Measurements from ENCODE around the gene REPS2. TPM values are rescaled to one million over a fixed set of nuclear protein-coding genes. Genes with fewer than 3 reads are reported as not detected.

The REPS2 gene
- total and polyA plus RNA-seq, 7 experiments from 2014 or later: 0.21 to 6.2 (median 1.9) TPM; not detected in 2

DNA sequence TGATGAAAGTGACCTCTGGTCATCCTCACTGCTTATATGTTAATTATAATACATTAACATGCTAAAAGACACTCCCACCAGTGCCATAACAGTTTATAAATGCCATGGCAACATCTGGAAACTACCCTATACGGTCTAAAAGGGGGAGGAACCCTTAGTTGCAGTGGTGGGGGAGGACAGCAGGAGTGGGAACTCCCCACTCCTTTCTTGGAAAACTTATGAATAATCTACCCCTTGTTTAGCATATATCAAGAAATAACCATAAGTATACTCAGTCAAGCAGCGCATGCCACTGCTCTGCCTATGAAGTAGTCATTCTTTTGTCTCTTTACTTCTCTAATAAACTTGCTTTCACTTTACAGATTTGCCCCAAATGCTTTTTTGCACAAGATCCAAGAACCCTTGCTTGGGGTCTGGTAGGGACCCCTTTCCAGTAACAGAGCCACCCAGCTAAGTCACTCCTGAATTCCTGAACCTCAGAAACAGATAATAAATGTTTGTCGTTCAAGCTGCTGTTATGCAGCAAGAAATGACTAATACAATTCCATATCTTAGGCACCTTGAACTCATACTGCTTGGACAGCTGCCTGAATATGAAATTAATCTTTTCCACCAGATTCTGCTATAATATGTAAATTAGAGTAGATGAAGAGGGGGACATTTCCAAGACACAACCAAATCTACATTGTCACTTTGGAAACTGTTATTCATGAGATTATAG lies 14.4 kb upstream of the REPS2 start:
- Histone ChIP-seq H3K4me3 (ENCODE audit: low read length) (no peak overlapping the region), H3K4me1 (ENCODE audit: control insufficient read depth in 2 of 2, insufficient read depth in 2 of 2, low read length in 2 of 2) (no peaks in the 10 kb centered on the region), H3K36me3 (ENCODE audit: control insufficient read depth in 2 of 3, insufficient read depth in 3 of 3, low read length in 3 of 3) (no peaks in the 10 kb centered on the region), H3K27me3 (ENCODE audit: control insufficient read depth in 2 of 2, insufficient read depth in 2 of 2, low read length in 2 of 2) (no peaks in the 10 kb centered on the region), H3K27ac (ENCODE audit: low read depth, low read length) (no peak overlapping the region), H3K9me3 (ENCODE audit: control insufficient read depth in 2 of 3, low read length in 3 of 3) (no peaks in the 10 kb centered on the region)
- intact Hi-C loops (cut with micrococcal nuclease): no loop called here
- Mint-ChIP-seq H3K4me3 (no peak overlapping the region), H3K4me1 (no peaks in the 10 kb centered on the region), H3K9me3 (peaks cover 0 to 3% (median 0%) of the 10 kb centered on the region in 11 donors), H3K27me3 (peaks cover 0 to 5% (median 0%) of the 10 kb centered on the region in 5 donors), H3K36me3 (no peaks in the 10 kb centered on the region), H3K27ac (no peak overlapping the region)
- no peak for ATAC-seq
- POLR2A ChIA-PET: no interaction called here
- CTCF ChIA-PET: no interaction called here
- no peak for DNase-seq

GRCh38 chrX:16934185-16934584 lies 12.3 kb upstream of the REPS2 start:
- Mint-ChIP-seq H3K27me3 (peaks cover 0 to 5% (median 0%) of the 10 kb centered on the region in 5 donors), H3K4me3 (no peak overlapping the region), H3K9me3 (peaks cover 0 to 20% (median 0%) of the 10 kb centered on the region in 11 donors), H3K36me3 (peaks cover 0 to 7% (median 0%) of the 10 kb centered on the region in 5 donors), H3K27ac (no peak overlapping the region), H3K4me1 (no peaks in the 10 kb centered on the region)
- Histone ChIP-seq H3K4me1 (ENCODE audit: control insufficient read depth in 2 of 2, insufficient read depth in 2 of 2, low read length in 2 of 2) (no peaks in the 10 kb centered on the region), H3K27me3 (ENCODE audit: control insufficient read depth in 2 of 2, insufficient read depth in 2 of 2, low read length in 2 of 2) (no peaks in the 10 kb centered on the region), H3K36me3 (ENCODE audit: control insufficient read depth in 2 of 3, insufficient read depth in 3 of 3, low read length in 3 of 3) (no peaks in the 10 kb centered on the region), H3K27ac (ENCODE audit: low read depth, low read length) (no peak overlapping the region), H3K9me3 (ENCODE audit: control insufficient read depth in 2 of 3, low read length in 3 of 3) (no peaks in the 10 kb centered on the region), H3K4me3 (ENCODE audit: low read length) (no peak overlapping the region)
- CTCF ChIA-PET: no interaction called here
- ATAC-seq (no peak), DNase-seq (no peak)
- POLR2A ChIA-PET: no interaction called here
- intact Hi-C loops (cut with micrococcal nuclease): no loop called here

GRCh38 chrX:16946971-16947562 lies 609 bp downstream of the REPS2 start:
- Mint-ChIP-seq H3K9me3 (peaks cover 0 to 7% (median 0%) of the 10 kb centered on the region in 11 donors), H3K4me3 (peak overlapping the region; percentile 77 to 88 (median 84)), H3K36me3 (no peaks in the 10 kb centered on the region), H3K4me1 (peaks cover 0 to 4% (median 0%) of the 10 kb centered on the region in 7 donors), H3K27ac (peak overlapping the region in 7 of 9 donors; percentile 51 to 86 (median 72)), H3K27me3 (peaks cover 3 to 25% (median 6%) of the 10 kb centered on the region in 5 donors)
- no peaks in the 10 kb centered on the region for H3K9me3 ChIP-seq (ENCODE audit: control insufficient read depth in 2 of 3, low read length in 3 of 3)
- POLR2A ChIA-PET: interaction anchor here (0.7 kb wide), 1 partner anchor 1092 kb away, joined by 3 read pairs; the partner anchor contains the start of gene AP1S2
- DNase-seq (peak in 7 of 9 donors; percentile 5 to 20 (median 15)), ATAC-seq (no peak)
- H3K27me3 ChIP-seq (ENCODE audit: control insufficient read depth in 2 of 2, insufficient read depth in 2 of 2, low read length in 2 of 2): no peaks in the 10 kb centered on the region
- H3K27ac ChIP-seq (ENCODE audit: low read depth, low read length): peak overlapping the region; percentile 7
- intact Hi-C loops (cut with micrococcal nuclease): loop anchor here (1.0 to 10.0 kb wide), 9 partner anchors 54 to 1612 kb away; partner anchors contain the start of genes AP1S2 (in 1 of the 2), CA5B (in 1 of the 2), CDKL5 (in 1 of the 2) and PIGA (in 1 of the 2)
- no peaks in the 10 kb centered on the region for H3K36me3 ChIP-seq (ENCODE audit: control insufficient read depth in 2 of 3, insufficient read depth in 3 of 3, low read length in 3 of 3)
- H3K4me3 ChIP-seq (ENCODE audit: low read length): peak overlapping the region; percentile 39
- CTCF ChIA-PET: no interaction called here
- no peaks in the 10 kb centered on the region for H3K4me1 ChIP-seq (ENCODE audit: control insufficient read depth in 2 of 2, insufficient read depth in 2 of 2, low read length in 2 of 2)

GRCh38 chrX:16950423-16950822 lies 4.0 kb downstream of the REPS2 start:
- Mint-ChIP-seq H3K4me3 (no peak overlapping the region), H3K9me3 (peaks cover 0 to 7% (median 0%) of the 10 kb centered on the region in 11 donors)

GRCh38 chrX:16953606-16954211 lies 7.3 kb downstream of the REPS2 start:
- Histone ChIP-seq H3K27me3 (ENCODE audit: control insufficient read depth in 2 of 2, insufficient read depth in 2 of 2, low read length in 2 of 2) (no peaks in the 10 kb centered on the region), H3K9me3 (ENCODE audit: control insufficient read depth in 2 of 3, low read length in 3 of 3) (no peaks in the 10 kb centered on the region), H3K4me3 (ENCODE audit: low read length) (no peak overlapping the region), H3K4me1 (ENCODE audit: control insufficient read depth in 2 of 2, insufficient read depth in 2 of 2, low read length in 2 of 2) (no peaks in the 10 kb centered on the region), H3K27ac (ENCODE audit: low read depth, low read length) (no peak overlapping the region), H3K36me3 (ENCODE audit: control insufficient read depth in 2 of 3, insufficient read depth in 3 of 3, low read length in 3 of 3) (no peaks in the 10 kb centered on the region)
- intact Hi-C loops (cut with micrococcal nuclease): no loop called here
- CTCF ChIA-PET: no interaction called here
- ATAC-seq (no peak), DNase-seq (no peak)
- Mint-ChIP-seq H3K27me3 (peaks cover 5 to 16% (median 8%) of the 10 kb centered on the region in 5 donors), H3K36me3 (no peaks in the 10 kb centered on the region), H3K27ac (no peak overlapping the region), H3K4me1 (peaks cover 0 to 14% (median 6%) of the 10 kb centered on the region in 7 donors), H3K9me3 (peaks cover 0 to 4% (median 0%) of the 10 kb centered on the region in 11 donors), H3K4me3 (no peak overlapping the region)
- POLR2A ChIA-PET: no interaction called here

More at GRCh38 chrX:16950423-16950822, 4.0 kb downstream of the REPS2 start:
- H3K4me1 Mint-ChIP-seq: peaks cover 0 to 4% (median under 1%) of the 10 kb centered on the region in 7 donors
- no peak overlapping the region for H3K27ac Mint-ChIP-seq
- intact Hi-C loops (cut with micrococcal nuclease): no loop called here
- no peak for ATAC-seq
- Histone ChIP-seq H3K4me1 (ENCODE audit: control insufficient read depth in 2 of 2, insufficient read depth in 2 of 2, low read length in 2 of 2) (no peaks in the 10 kb centered on the region), H3K27me3 (ENCODE audit: control insufficient read depth in 2 of 2, insufficient read depth in 2 of 2, low read length in 2 of 2) (no peaks in the 10 kb centered on the region), H3K9me3 (ENCODE audit: control insufficient read depth in 2 of 3, low read length in 3 of 3) (no peaks in the 10 kb centered on the region), H3K27ac (ENCODE audit: low read depth, low read length) (no peak overlapping the region), H3K36me3 (ENCODE audit: control insufficient read depth in 2 of 3, insufficient read depth in 3 of 3, low read length in 3 of 3) (no peaks in the 10 kb centered on the region), H3K4me3 (ENCODE audit: low read length) (no peak overlapping the region)
- DNase-seq: no peak
- peaks cover 5 to 22% (median 6%) of the 10 kb centered on the region in 5 donors for H3K27me3 Mint-ChIP-seq
- no peaks in the 10 kb centered on the region for H3K36me3 Mint-ChIP-seq
- POLR2A ChIA-PET: no interaction called here
- CTCF ChIA-PET: no interaction called here

- no peaks in the 10 kb centered on the region for H3K36me3 ChIP-seq (ENCODE audit: control insufficient read depth in 2 of 3, insufficient read depth in 3 of 3, low read length in 3 of 3)
- Mint-ChIP-seq H3K27me3 (peaks cover 0 to 9% (median 3%) of the 10 kb centered on the region in 5 donors), H3K27ac (no peak overlapping the region), H3K36me3 (no peaks in the 10 kb centered on the region), H3K4me3 (no peak overlapping the region), H3K4me1 (peaks cover 0 to 14% (median 6%) of the 10 kb centered on the region in 7 donors), H3K9me3 (peaks cover 0 to 2% (median 0%) of the 10 kb centered on the region in 11 donors)
- no peaks in the 10 kb centered on the region for H3K27me3 ChIP-seq (ENCODE audit: control insufficient read depth in 2 of 2, insufficient read depth in 2 of 2, low read length in 2 of 2)
- no peaks in the 10 kb centered on the region for H3K4me1 ChIP-seq (ENCODE audit: control insufficient read depth in 2 of 2, insufficient read depth in 2 of 2, low read length in 2 of 2)
- H3K9me3 ChIP-seq (ENCODE audit: control insufficient read depth in 2 of 3, low read length in 3 of 3): no peaks in the 10 kb centered on the region
- POLR2A ChIA-PET: no interaction called here
- H3K4me3 ChIP-seq (ENCODE audit: low read length): no peak overlapping the region
- CTCF ChIA-PET: no interaction called here
- H3K27ac ChIP-seq (ENCODE audit: low read depth, low read length): no peak overlapping the region
- DNase-seq (no peak), ATAC-seq (no peak)
- intact Hi-C loops (cut with micrococcal nuclease): no loop called here
Measured at GRCh38 chrX:16957751-16958150, 11.3 kb downstream of the REPS2 start.
